GM12874 (cell line): Measurements from ENCODE around the gene ASAH2B.
A peak's percentile ranks its signal among the peaks of the same experiment; 100 is the strongest.

ENCODE experiments used
- CTCF ChIP-seq: IDR thresholded peaks from 2 replicates; pipeline ENCODE4 v1.5.1; 2011; ENCODE audit warnings: low read depth, mild to moderate bottlenecking, control low read depth, low read length, moderate library complexity; ENCODE audit not compliant: insufficient read depth

The ASAH2B gene

GRCh38 chr10:50739618-50740292 is at the start of gene ASAH2B:
Gene ASAH2B, plus strand, starts transcription at chr10:50739936. Its CDS starts 5,195 bp downstream, at chr10:50745131.
- TF ChIP-seq CTCF, result no peak

GRCh38 chr10:50740293-50740648 is 535 bp downstream of the ASAH2B start:
- TF ChIP-seq CTCF, result no peak

GRCh38 chr10:50788951-50789945 is 49.5 kb downstream of the ASAH2B start:
- TF ChIP-seq CTCF, result 0 out of 2 replicates have a peak, but pooled peaks have one; percentile 10

GRCh38 chr10:50794490-50794889 is 54.8 kb downstream of the ASAH2B start:
- no peak for TF ChIP-seq CTCF

GRCh38 chr10:50796693-50797092 is 57.0 kb downstream of the ASAH2B start:
- TF ChIP-seq CTCF, result no peak

GRCh38 chr10:50798297-50798696 is 58.6 kb downstream of the ASAH2B start:
- no peak for TF ChIP-seq CTCF

- no peak for TF ChIP-seq CTCF
These were observed 59.9 kb downstream of the ASAH2B start for GRCh38 chr10:50799595-50799994.
